Measurements from ENCODE around the gene CPT1B.

CPT1B gene

DNA sequence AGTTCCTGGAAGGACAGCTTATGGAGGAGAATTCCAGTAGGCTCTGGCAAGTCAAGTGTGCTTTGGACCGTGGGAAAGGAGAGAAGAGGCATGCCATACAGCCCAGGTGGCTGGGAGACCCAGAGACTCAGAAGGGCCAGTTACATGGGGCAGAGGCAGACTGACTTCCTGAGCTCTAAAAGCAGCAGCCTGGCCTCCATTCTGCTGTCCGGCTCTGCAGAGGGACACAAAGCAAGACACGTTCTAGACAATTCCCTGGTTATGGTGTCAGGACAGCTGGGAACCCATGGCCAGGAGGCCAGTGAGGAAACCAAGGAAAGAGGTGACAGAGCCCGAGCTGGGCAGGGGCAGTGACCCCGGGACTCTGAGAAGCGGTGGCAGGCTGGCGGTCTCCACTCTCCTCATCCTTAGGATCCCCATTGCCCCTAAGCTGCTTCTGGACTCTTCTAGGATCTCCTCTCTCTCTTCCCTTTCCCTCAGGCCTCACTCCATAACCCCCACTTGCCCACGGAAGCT is 2.7 kb downstream of the CPT1B start:
- Mint-ChIP-seq H3K9me3 (no peaks in the 10 kb centered on the region), H3K4me1 (peaks cover 10% of the 10 kb centered on the region), H3K27me3 (no peaks in the 10 kb centered on the region), H3K4me3 (no peak overlapping the region), H3K36me3 (peaks cover 10% of the 10 kb centered on the region), H3K27ac (no peak overlapping the region)
- DNase-seq (ENCODE audit: low spot score in 2 of 2): no peak
- ATAC-seq (ENCODE audit: low read depth): no peak

DNA sequence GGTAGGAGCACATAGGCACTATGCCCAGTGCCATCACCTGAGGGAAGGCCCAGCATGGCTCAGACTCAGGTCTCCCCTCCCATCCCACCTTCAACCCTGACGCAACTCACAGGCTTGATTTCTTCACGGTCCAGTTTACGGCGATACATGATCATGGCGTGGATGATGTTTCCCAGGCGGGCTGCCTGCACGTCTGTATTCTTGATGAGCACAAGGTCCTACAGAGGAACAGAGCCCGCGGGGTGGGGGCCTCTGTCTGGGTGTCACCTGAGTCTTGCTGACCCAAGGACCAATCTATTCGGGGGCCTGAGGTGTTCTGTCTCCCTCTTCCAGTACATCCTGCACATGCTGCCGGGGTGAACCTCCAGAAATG is 3.9 kb downstream of the CPT1B start:
- H3K4me3 Mint-ChIP-seq: no peak overlapping the region
- H3K9me3 Mint-ChIP-seq: no peaks in the 10 kb centered on the region
- no peak overlapping the region for H3K27ac Mint-ChIP-seq
- H3K4me1 Mint-ChIP-seq: peaks cover 13% of the 10 kb centered on the region
- H3K36me3 Mint-ChIP-seq: peaks cover 12% of the 10 kb centered on the region
- no peak for DNase-seq (ENCODE audit: low spot score in 2 of 2)
- no peaks in the 10 kb centered on the region for H3K27me3 Mint-ChIP-seq
- no peak for ATAC-seq (ENCODE audit: low read depth)

DNA sequence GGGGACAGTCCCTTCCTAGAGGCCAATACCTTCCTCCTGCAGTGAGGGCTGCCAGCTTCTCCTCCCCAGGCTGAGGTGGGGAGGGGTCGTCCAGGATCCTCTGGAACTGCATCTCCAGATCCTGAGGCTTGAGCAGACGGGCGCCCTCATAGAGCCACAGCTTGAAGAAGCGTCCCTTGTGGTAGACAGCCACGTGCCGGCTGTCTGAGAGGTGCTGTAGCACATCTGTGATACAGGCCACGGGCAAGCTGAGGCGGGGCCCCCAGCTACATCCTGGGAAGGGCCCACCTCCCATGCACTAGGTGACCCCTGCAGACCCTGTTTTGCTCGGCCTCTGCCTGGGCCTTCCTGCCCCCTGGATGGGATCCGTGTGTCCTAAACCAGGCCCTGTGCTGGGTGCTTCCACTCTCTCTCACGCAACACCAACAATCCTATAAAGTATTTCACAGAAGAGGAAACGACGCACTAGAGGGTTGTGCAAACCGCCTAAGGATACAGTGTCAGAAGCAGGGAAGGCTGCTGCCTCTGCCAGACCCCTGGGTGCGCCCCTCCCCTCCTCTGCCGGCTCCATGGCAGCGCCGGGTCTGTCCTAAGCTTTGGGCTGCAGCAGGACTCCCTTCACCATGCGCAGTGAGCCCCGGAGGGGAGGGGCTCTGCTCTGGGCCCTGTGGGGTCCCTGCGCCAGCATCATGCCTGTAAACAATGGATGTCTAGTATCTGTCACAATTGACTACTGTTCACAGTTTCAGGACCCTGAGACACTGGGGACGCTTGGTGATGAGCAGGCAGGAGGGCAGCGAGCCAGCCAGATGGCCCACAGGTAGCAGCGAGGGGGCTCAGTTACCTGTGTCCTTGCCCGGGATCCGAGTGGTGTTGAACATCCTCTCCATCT is 4.5 kb downstream of the CPT1B start:
- DNase-seq (ENCODE audit: low spot score in 2 of 2): no peak
- Mint-ChIP-seq H3K4me3 (no peak overlapping the region), H3K36me3 (peaks cover 12% of the 10 kb centered on the region), H3K27me3 (no peaks in the 10 kb centered on the region), H3K9me3 (no peaks in the 10 kb centered on the region), H3K4me1 (peaks cover 13% of the 10 kb centered on the region), H3K27ac (no peak overlapping the region)
- no peak for ATAC-seq (ENCODE audit: low read depth)

DNA sequence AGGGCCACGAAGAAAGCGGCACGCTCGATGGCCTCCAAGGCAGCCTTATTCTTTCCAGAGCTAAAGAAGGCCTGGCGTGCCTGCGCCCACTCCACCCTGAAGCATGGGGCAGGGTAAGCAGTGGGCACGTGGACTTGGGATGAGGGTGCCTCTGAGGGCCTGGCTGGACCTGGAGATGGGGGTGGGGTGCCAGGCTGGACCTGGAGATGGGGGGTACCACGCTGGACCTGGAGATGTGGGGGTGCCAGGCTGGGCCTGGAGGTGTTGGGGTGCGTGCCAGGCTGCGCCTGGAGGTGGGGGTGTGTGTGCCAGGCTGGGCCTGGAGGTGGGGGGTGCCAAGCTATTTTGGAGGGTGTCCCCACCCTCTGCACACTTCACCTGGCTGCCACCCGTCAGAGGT is 5.3 kb downstream of the CPT1B start:
- Mint-ChIP-seq H3K36me3 (peaks cover 12% of the 10 kb centered on the region), H3K4me1 (peaks cover 13% of the 10 kb centered on the region)

DNA sequence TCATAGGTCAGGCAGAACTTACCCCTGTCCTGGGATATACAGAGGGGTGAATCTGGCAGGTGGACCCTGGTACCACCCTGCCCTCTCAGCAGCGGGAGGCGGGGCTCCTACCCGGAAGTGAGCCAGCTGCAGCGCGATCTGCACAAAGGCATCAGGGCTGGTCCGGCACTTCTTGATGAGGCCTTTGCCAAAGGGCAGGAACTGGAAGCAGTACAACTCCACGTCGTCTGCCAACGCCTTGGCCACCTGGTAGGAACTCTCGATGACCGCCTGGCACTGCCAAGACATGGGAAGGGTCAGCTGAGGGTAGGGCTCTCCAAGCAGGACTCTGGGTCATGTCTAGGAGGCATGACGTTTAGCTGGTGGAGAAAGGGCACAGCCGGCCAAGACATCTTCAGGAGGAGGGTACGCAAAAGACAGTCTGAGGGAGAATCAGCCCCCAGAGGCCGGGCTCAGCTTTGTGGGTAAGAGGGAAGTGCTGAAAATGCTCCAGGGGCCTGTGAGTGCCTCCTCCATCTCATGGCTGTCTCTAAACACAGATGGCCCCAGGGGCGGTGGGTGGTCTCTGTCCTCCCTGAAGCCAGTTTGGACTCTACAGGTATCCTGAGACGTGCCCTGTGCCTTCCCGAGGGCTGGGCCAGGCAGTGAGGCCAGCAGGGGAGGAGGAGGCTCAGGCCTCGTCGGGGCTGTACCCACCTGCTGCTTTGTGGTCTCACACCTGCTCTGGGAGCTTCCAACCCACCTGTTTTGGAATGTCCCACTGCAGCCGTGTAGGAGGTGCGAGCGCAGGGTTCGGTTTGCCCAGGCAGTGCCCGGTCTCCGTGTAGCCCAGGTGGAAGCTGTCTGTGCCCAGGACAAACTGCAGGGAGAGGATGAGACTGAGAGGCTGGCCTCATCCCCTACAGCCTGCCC is 6.7 kb downstream of the CPT1B start:
- no peak for DNase-seq (ENCODE audit: low spot score in 2 of 2)
- Mint-ChIP-seq H3K9me3 (no peaks in the 10 kb centered on the region), H3K36me3 (peaks cover 11% of the 10 kb centered on the region), H3K27ac (no peak overlapping the region), H3K4me3 (no peak overlapping the region), H3K4me1 (peaks cover 11% of the 10 kb centered on the region), H3K27me3 (no peaks in the 10 kb centered on the region)
- no peak for ATAC-seq (ENCODE audit: low read depth)

More for the DNA sequence above, 5.3 kb downstream of the CPT1B start:
- no peak overlapping the region for H3K4me3 Mint-ChIP-seq
- H3K27ac Mint-ChIP-seq: no peak overlapping the region
- no peaks in the 10 kb centered on the region for H3K9me3 Mint-ChIP-seq
- H3K27me3 Mint-ChIP-seq: no peaks in the 10 kb centered on the region
- DNase-seq (ENCODE audit: low spot score in 2 of 2): no peak
- no peak for ATAC-seq (ENCODE audit: low read depth)

DNA sequence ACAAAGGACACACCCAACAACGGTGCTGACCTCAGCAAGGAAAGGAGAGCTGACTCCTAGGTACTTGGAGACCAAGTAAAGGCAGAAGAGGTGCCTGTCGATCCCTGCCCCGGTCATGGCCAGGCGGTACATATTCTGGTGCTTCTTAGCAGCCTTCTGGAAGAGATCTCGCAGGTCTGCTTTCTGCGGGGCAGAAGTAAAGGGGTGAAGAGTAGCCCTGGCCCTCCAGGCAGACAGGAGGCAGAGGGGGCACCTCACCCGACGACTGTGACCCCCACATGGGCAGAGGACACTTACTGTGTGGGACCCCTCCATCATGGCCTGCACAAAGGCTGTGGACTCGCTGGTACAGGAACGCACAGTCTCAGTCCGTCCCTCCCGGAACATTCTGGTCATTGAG is 7.4 kb downstream of the CPT1B start:
- ATAC-seq (ENCODE audit: low read depth): no peak
- Mint-ChIP-seq H3K4me3 (no peak overlapping the region), H3K36me3 (peaks cover 11% of the 10 kb centered on the region), H3K27ac (no peak overlapping the region), H3K9me3 (no peaks in the 10 kb centered on the region), H3K4me1 (peaks cover 11% of the 10 kb centered on the region), H3K27me3 (no peaks in the 10 kb centered on the region)
- no peak for DNase-seq (ENCODE audit: low spot score in 2 of 2)

DNA sequence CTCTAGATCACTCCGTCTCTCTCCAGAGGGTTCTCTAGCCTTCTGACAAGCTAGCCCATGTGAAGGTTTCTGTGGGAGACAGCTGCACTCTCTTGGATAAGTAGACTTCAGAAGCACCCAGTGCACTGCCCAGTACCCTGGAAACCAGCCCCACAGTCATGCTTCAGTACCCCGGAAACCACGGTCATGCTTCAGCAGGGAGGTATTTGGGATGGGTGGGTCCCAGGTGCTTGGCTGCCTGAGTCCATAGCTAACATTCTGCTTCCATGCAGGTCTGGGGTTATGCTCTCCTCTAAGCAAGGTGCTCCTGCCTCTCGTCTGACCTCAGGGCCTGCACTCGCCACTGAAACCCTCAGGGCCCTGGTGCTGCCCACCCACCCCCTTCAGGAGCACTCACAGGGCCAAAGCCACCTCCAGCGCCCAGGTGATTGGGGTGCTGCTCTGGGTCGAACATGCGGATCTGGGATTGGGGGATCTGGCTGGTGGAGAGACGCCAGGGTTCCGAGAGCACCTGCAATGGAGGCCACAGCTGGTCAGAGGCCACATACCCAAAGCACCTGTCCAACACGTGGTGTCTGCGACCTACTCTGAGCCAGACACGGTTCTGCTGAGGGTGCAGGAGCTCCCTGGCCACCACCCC is 8.2 kb downstream of the CPT1B start:
- ATAC-seq (ENCODE audit: low read depth): no peak
- H3K9me3 Mint-ChIP-seq: no peaks in the 10 kb centered on the region

DNA sequence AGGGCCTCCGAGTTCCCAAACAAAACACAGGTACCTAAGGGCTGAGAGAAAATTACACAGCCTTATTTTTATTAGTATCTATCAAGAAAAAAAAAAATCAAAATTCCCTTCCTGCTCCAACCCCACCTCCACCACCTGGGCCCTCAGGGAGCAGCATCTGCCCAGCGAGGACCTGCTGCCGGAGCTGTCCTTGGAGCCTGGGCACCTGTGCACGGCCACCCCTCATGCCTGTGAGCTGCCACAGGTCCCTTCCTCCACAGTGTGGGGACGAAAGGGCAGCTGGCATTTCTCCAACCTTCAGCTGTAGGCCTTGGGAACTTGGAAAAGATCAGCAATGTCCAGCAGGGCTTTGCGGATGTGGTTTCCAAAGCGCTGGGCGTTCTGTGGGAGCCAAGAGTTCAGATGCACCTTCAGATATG is 9.2 kb downstream of the CPT1B start:
- Mint-ChIP-seq H3K9me3 (no peaks in the 10 kb centered on the region), H3K4me1 (peaks cover 11% of the 10 kb centered on the region), H3K27me3 (no peaks in the 10 kb centered on the region), H3K4me3 (no peak overlapping the region), H3K27ac (no peak overlapping the region), H3K36me3 (peaks cover 9% of the 10 kb centered on the region)
- ATAC-seq (ENCODE audit: low read depth) (no peak), DNase-seq (ENCODE audit: low spot score in 2 of 2) (no peak)

More for the DNA sequence above, 8.2 kb downstream of the CPT1B start:
- Mint-ChIP-seq H3K27me3 (no peaks in the 10 kb centered on the region), H3K4me3 (no peak overlapping the region), H3K36me3 (peaks cover 9% of the 10 kb centered on the region), H3K27ac (no peak overlapping the region), H3K4me1 (peaks cover 11% of the 10 kb centered on the region)
- no peak for DNase-seq (ENCODE audit: low spot score in 2 of 2)

DNA sequence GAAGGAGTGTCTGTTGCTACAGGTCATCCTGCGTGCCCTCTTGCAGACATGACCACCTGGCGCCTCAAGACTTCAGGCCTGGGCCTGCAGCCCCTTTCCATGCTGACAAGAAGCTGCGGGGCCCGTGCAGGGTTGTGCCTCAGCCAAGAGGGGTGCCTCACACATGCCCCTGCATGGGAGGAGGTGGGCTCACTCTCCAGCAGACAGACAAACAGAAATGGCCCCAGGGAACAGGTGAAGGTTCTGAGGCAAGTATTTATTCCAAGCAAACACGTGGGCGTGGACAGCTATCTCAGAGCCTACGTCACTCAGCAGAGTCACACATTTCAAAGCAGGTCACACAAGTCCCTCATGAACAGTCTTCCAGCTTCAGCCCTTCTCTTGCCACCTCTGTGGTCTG is 9.6 kb downstream of the CPT1B start:
- DNase-seq (ENCODE audit: low spot score in 2 of 2): no peak
- no peak overlapping the region for H3K4me3 Mint-ChIP-seq
- no peaks in the 10 kb centered on the region for H3K27me3 Mint-ChIP-seq
- H3K27ac Mint-ChIP-seq: no peak overlapping the region
- no peaks in the 10 kb centered on the region for H3K9me3 Mint-ChIP-seq
- peaks cover 9% of the 10 kb centered on the region for H3K36me3 Mint-ChIP-seq
- peaks cover 11% of the 10 kb centered on the region for H3K4me1 Mint-ChIP-seq
- no peak for ATAC-seq (ENCODE audit: low read depth)

DNA sequence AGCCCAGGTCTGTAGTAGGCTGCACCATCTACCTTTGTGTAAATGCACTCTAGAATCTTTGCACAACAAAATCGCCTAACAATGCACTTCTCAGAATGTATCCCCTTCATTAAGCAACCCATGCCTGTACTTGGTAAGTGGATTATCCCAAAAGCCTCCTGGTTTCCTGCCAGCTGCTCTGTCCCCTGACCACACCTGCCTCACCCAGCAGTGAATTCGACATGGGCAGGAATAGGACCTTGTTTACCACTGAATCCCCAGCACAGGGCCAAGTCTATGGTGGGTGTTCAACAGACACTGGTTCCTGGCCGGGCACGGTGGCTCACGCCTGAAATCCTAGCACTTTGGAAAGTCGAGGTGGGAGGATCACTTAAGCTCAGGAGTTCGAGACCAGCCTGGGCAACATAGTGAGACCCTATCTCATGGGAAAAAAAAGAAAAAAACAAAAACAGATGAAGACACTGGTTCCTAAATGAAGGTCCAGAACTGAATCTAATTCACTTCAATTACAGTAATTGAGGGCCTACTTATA is 10.4 kb downstream of the CPT1B start:
- no peak for ATAC-seq (ENCODE audit: low read depth)
- no peak for DNase-seq (ENCODE audit: low spot score in 2 of 2)
- no peaks in the 10 kb centered on the region for H3K27me3 Mint-ChIP-seq
- no peaks in the 10 kb centered on the region for H3K9me3 Mint-ChIP-seq
- peaks cover 18% of the 10 kb centered on the region for H3K4me1 Mint-ChIP-seq
- H3K4me3 Mint-ChIP-seq: no peak overlapping the region
- H3K27ac Mint-ChIP-seq: no peak overlapping the region
- peaks cover 7% of the 10 kb centered on the region for H3K36me3 Mint-ChIP-seq

DNA sequence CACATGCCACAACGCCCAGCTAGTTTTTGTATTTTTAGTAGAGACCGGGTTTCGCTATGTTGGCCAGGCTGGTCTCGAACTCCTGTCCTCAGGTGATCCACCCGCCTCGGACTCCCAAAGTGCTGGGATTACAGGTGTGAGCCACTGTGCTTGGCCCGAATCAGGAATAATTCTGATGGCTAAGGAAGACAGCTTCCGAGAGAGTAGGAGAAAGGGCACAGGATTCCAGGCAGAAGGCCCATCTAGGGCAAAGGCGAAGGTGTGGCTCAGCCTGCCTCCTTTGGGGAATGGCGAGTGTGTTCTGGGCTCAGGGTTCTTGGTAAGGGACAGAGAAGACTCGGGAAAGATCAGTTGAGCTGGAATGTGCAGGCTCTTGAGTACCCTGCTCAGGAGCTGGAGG is 13.9 kb downstream of the CPT1B start:
- Mint-ChIP-seq H3K36me3 (no peaks in the 10 kb centered on the region), H3K4me1 (peaks cover 16% of the 10 kb centered on the region), H3K27ac (no peak overlapping the region), H3K27me3 (no peaks in the 10 kb centered on the region), H3K9me3 (no peaks in the 10 kb centered on the region), H3K4me3 (no peak overlapping the region)
- no peak for ATAC-seq (ENCODE audit: low read depth)
- no peak for DNase-seq (ENCODE audit: low spot score in 2 of 2)

DNA sequence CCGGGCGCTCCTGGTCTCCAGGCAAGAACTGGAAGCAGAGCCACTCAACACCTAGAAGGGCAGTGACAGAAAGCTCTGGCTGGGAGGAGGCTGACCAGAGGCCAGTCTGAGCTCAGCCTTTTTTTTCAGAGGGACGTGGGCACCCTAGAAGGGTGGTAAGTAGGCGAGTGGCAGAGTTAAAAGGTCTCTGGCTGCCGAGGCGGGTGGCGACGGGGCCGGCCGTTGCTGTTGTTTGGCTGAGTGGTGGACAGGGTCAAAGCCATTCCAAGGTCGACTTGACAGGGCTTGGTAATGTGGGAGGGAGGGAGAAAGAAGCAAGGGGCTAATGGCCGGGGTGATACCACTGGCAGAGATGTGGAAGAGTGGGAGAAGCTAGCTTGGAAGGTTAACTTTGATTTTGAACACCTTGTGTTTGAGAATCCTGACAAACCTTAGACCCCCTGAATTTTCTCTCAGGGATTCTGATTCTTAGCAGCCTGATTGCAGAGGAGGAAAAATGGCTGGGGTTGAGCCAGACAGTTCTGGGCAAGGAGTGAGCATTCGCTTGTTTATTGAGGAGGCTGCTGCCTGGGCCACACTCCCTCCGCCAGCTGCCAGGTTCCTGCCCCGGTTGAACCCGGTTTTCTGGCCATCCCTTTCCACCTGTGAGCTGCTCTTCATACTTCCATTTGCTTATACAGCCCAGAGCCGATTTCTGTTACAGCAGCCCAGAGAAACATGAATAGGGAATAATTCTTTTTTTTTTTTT is 14.6 kb downstream of the CPT1B start:
- H3K27me3 Mint-ChIP-seq: no peaks in the 10 kb centered on the region
- DNase-seq (ENCODE audit: low spot score in 2 of 2) (no peak), ATAC-seq (ENCODE audit: low read depth) (no peak)
- no peaks in the 10 kb centered on the region for H3K36me3 Mint-ChIP-seq
- H3K27ac Mint-ChIP-seq: peak overlapping the region; percentile 85
- H3K9me3 Mint-ChIP-seq: no peaks in the 10 kb centered on the region
- peaks cover 16% of the 10 kb centered on the region for H3K4me1 Mint-ChIP-seq
- peak overlapping the region; percentile 89 for H3K4me3 Mint-ChIP-seq

Measured in memory B cell (primary cell).